Ammon's horn (tissue), 1 donor: ENCODE results near the gene SEC14L6.
"Not testable (repeated sequence)": the region's sequence is repeated elsewhere in the genome, so short reads cannot be mapped to it uniquely, and the experiment has no call there.

ENCODE experiments used
- DNase-seq: peaks from one replicate; pipeline ENCODE4 v3.0.0-alpha.2; 2016; ENCODE audit warnings: low spot score

Gene SEC14L6

GRCh38 chr22:30566125-30566524, 19.6 kb upstream of the SEC14L6 start:
- no peak for DNase-seq

DNA sequence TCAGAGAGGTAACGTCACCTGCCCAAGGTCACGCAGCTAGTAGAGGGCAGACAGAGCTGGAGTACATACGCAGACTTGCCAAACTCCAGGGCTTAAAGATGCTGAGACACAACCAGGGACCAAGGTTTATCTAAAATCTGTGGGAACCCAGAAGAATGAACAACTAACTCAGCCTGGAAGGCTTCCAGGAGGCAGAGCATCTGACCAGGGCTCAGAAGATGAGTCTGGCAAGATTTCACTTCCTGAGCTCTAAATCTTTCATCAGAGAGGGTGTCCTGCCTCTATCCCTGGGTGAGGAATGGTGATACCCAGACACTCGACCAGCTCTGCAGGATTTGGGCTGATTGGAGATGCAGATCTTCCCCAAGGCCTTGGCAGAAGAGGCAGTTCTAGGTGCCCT, 18.8 kb upstream of the SEC14L6 start:
- DNase-seq, result no peak

DNA sequence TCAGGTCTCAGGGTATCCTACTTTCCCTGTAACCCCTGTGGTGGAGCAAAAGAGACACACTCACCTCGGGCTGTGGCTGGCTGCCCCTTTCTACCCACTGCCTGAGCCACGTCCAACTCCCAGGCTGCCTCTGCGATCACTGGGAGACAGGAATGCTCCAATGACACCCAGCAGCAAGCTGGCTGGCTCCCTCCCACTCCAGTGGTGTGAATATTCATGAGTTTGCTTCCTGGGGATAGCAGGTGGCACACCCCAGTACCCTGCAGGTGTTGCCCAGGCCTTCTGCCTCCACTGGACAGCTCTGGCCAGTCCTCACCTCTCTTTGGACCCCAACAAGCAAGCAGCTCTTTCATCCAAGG, 18.2 kb upstream of the SEC14L6 start:
- no peak for DNase-seq

- DNase-seq, result peak; percentile 40
These were observed 17.7 kb upstream of the SEC14L6 start for GRCh38 chr22:30564045-30564760.

DNA sequence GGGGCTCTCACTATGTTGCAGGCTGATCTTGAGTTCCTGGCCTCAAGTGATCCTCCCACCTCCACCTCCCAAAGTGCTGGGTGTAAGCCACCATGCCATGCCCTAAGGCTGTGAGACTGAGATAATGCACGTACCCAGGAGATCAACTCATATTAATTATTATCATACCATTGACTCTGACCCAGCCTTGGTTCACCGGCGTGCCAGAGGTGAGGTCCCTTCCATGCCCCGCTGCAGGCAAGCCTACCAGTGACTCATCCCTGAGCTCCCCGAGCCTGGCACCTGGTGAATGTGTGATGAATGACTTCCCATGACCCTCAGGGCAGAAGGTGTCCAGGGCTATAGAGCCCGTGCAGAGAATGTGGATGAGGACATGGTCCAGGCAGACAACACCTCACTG, 15.8 kb upstream of the SEC14L6 start:
- DNase-seq, result no peak

- no peak for DNase-seq
These were observed 15.1 kb upstream of the SEC14L6 start for GRCh38 chr22:30561402-30562189.

DNA sequence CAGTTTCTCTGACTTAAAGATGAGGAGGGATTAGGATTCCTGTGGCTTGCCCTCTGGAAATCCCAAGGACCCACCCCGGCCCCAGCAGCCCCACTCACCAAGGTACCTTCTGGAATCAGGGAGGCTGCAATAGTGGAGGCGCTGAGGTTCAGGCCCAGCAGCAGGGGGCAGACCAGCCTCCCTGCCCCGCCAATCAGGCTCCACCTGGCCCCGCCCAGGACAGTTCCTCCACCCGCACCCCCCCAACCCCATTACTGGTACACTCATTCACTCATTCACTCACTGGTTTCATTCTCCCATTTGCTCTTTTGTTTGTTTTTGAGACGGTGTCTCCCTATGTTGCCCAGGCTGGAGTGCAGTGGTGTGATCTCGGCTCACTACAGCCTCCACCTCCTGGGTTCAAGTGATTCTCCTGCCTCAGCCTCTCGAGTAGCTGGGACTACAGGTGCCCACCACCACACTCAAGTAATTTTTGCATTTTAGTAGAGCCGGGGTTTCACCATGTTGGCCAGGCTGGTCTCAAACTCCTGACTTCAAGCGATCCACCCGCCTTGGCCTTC, 14.2 kb upstream of the SEC14L6 start:
- DNase-seq, result not testable (repeated sequence)

DNA sequence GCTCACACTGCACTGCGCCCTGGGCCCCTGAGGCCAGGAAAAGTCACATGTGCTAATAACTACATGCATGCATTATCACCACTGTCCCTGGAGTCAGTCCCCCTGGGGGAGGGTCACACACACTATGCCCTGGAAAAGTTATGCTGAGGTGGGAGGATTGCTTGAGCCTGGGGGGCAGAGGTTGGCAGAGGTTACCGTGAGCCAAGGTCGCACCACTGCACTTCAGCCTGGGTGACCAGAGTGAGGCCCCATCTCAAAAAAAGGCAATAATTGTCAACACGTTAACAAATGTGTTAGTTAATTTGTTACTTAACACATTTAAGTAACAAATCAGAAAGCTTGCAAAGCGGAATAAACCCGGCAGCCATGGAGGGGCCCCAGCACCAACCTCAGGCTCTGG, 13.3 kb upstream of the SEC14L6 start:
- no peak for DNase-seq

DNA sequence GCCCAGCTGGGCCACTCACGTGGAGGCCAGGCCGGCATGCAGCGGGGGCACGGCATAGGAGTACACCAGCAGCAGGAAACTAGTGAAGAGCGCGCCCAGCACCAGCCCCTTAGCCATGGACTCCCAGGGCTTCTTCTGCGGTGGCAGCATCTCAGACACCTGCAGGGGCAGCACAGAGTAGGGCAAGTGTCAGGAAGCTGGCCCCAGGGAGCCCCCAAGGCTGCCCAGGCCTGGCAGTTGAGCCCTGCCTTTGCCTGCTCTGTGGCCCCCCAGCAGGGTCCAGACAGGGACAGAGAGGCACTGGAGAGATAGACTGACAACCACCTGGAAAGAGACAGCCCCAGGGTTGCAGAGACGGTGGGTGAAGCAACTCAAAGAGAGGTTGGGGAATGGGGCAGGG, 10.7 kb upstream of the SEC14L6 start:
- DNase-seq, result no peak

- DNase-seq, result no peak
These were observed 9.8 kb upstream of the SEC14L6 start for GRCh38 chr22:30556388-30556787.

DNA sequence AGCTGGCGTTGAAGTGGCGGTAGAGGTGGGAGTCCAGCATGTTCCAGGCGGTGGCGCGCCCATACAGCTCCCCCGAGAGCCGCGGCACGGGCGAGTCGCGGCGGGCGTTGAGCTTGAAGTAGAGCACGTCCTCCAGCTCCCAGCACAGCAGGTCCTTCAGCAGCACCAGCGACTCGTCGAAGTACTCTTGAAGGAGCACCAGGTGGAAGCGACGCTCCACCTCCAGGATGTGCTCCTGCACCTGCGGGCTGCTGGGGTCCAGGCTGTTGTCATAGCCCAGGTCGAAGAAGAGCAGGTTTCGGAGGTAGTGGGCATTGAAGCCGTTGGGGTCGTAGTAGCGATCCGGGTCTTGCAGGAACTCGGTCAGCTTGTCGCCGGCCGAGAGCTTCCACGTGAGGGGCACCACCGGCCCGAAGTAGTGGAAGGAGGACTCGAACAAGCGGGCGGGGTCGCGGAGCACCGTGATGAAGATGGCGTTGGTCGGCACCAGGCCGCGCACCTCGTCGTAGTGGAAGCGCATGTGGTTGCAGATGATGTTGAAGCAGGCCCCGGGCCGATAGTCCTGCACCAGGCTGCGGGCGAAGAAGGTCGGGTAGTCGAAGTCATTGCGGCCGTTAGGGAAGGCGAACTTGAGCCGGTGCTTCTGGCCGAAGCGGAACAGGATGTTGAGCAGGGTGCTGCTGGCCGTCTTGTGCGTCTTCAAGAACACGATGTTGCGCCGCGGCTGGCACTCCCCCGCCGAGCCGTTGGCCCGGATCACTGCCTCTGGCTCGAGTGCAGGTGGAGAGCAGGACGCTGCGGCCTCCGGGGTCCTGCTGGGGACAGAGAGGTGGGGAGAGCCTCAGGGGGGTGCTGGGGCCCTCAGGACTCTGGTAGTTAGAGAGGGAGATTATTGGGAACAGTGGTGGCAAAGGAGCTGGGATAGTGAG, 9.0 kb upstream of the SEC14L6 start:
- no peak for DNase-seq

GRCh38 chr22:30553971-30554370, 7.4 kb upstream of the SEC14L6 start:
- no peak for DNase-seq

DNA sequence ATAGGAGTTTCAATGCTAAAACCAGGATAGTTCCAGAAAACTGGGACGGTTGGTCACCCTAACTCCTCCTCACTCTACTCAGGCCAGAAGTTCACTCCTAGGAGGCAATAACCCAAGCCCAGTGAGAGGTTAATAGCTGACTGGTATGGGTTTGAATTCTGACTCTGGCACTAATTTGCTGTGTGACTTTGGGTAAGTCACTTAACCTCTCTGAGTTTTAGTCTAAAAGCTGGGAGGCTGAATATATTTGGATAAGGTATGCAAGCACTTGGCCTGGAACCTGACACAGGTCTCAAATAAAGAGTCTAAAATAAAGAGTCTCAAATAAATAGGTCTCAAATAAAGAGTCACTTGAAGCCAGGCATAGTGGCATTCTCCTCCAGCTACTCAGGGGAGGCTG, 6.2 kb upstream of the SEC14L6 start:
- no peak for DNase-seq

- DNase-seq, result not testable (repeated sequence)
These were observed 5.3 kb upstream of the SEC14L6 start for GRCh38 chr22:30551813-30552212.

GRCh38 chr22:30547188-30547587, 647 bp upstream of the SEC14L6 start:
- DNase-seq, result no peak

- DNase-seq, result no peak
These were observed 3.7 kb downstream of the SEC14L6 start for GRCh38 chr22:30542811-30543188.

GRCh38 chr22:30541961-30542810, 4.4 kb downstream of the SEC14L6 start:
- no peak for DNase-seq

DNA sequence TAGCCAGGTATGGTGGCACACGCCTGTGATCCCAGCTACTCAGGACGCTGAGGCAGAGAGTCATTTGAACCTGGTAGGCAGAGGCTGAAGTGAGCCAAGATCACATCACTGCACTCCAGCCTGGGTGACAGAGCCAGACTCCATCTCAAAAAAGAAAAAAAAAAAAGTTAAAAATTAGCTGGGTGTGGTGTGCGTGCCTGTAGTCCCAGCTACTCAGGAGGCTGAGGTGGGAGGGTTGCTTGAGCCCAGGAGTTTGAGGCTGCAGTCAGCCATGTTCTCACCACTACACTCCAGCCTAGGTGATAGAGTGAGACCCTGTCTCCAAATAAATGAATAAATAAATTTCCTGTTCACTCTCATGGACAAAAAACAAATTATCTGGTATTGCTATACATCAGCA, 5.0 kb downstream of the SEC14L6 start:
- DNase-seq, result not testable (repeated sequence)

DNA sequence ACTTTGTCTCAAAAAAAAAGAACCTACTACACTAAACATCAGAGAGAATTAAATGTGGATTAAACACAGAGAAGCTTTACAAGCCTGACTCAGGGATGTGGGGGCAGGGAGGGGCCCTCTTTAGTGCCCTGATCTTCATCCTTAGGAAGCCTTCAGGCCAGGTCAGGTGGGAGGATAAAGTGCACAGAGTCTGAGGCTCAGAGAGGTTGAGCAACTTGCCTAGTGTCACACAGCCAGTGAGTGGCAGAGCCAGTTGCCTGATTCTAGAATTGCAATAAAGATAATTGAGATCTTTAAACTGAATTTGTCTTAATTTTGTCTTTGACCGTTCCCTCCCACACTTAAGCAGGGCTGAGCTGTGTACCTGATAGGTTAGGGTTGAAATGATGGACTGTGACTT, 7.2 kb downstream of the SEC14L6 start:
- no peak for DNase-seq

DNA sequence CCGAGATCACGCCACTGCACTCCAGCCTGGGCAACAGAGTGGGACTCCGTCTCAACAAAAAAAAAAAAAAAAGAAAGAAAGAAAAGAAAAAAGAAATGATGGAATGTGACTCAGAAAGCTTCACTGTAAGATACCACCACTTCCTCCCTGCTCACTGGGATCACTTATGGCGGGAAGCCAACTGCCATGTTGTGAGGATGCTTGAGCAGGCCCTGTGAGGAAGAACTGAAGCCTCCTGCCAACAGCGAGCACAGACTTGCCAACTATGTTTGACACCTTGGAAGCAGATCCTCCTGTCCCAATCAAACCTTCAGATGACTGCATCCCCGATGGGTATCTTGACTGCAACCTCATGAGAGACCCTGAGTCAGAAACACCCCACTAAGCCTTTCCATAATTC, 8.3 kb downstream of the SEC14L6 start:
- no peak for DNase-seq

- DNase-seq, result no peak
These were observed 9.3 kb downstream of the SEC14L6 start for GRCh38 chr22:30537083-30537731.
